NCI-H2107 treated with DMSO at 0.1 percent for 48 hours (cell line): Measurements from ENCODE around the gene TEKT3.

Experiments used
- DNase-seq: peaks from one replicate; lab custom pipeline; 2025; ENCODE audit not compliant: unreplicated experiment; lab: John Stamatoyannopoulos, UW

TEKT3 gene

GRCh38 chr17:15350777-15351477, 9.5 kb upstream of the TEKT3 start:
- DNase-seq = no peak

- DNase-seq = no peak
Measured at GRCh38 chr17:15349119-15349518, 7.7 kb upstream of the TEKT3 start.

GRCh38 chr17:15348021-15348420, 6.6 kb upstream of the TEKT3 start:
- DNase-seq = no peak

GRCh38 chr17:15346066-15346595, 4.7 kb upstream of the TEKT3 start:
- no peak for DNase-seq

- DNase-seq = no peak
Measured at GRCh38 chr17:15343749-15344148, 2.4 kb upstream of the TEKT3 start.

GRCh38 chr17:15342460-15342859, 1.1 kb upstream of the TEKT3 start:
- DNase-seq = no peak

- no peak for DNase-seq
Measured at GRCh38 chr17:15341966-15342365, 569 bp upstream of the TEKT3 start.

- DNase-seq = no peak
Measured at GRCh38 chr17:15340966-15341365, 431 bp downstream of the TEKT3 start.

- DNase-seq = no peak
Measured at GRCh38 chr17:15335446-15335845, 6.0 kb downstream of the TEKT3 start.

- DNase-seq = no peak
Measured at GRCh38 chr17:15334266-15334665, 7.1 kb downstream of the TEKT3 start.

GRCh38 chr17:15332338-15332737, 9.1 kb downstream of the TEKT3 start:
- no peak for DNase-seq

- DNase-seq = no peak
Measured at GRCh38 chr17:15323131-15323530, 18.3 kb downstream of the TEKT3 start.

GRCh38 chr17:15321556-15322251, 19.7 kb downstream of the TEKT3 start:
- no peak for DNase-seq

- DNase-seq = no peak
Measured at GRCh38 chr17:15319452-15320010, 21.9 kb downstream of the TEKT3 start.

- DNase-seq = no peak
Measured at GRCh38 chr17:15311996-15312395, 29.4 kb downstream of the TEKT3 start.

- no peak for DNase-seq
Measured at GRCh38 chr17:15309793-15310192, 31.6 kb downstream of the TEKT3 start.

GRCh38 chr17:15309236-15309635, 32.2 kb downstream of the TEKT3 start:
- no peak for DNase-seq

- DNase-seq = no peak
Measured at GRCh38 chr17:15308758-15309157, 32.6 kb downstream of the TEKT3 start.

GRCh38 chr17:15307710-15308111, 33.7 kb downstream of the TEKT3 start:
- DNase-seq = no peak

- no peak for DNase-seq
Measured at GRCh38 chr17:15303851-15304250, 37.5 kb downstream of the TEKT3 start.

GRCh38 chr17:15303268-15303667, 38.1 kb downstream of the TEKT3 start:
- DNase-seq = no peak

- no peak for DNase-seq
Measured at GRCh38 chr17:15301845-15302244, 39.6 kb downstream of the TEKT3 start.
